GM06990 (cell line): ENCODE data around the gene LRRC17.
"Not testable (repeated sequence)": the region's sequence is repeated elsewhere in the genome, so short reads cannot be mapped to it uniquely, and the experiment has no call there.

ENCODE experiments used
- DNase-seq: peaks from one replicate; pipeline ENCODE4 v3.0.0-alpha.2; 2011; ENCODE audit not compliant: insufficient read length; ENCODE audit errors: extremely low read depth
- H3K27me3 ChIP-seq: replicated peaks from 2 replicates; pipeline ENCODE4 v1.6.0; 2011; ENCODE audit warnings: low read length; ENCODE audit not compliant: control insufficient read depth, insufficient read depth
- H3K36me3 ChIP-seq: 2 replicates; pipeline ENCODE4 v1.5.1; 2011; ENCODE audit warnings: low read length; ENCODE audit not compliant: control insufficient read depth, insufficient read depth
- H3K4me3 ChIP-seq: replicated peaks from 2 replicates; pipeline ENCODE4 v1.5.1; 2011; ENCODE audit warnings: low read depth, mild to moderate bottlenecking, control low read depth, low read length
- CTCF ChIP-seq: IDR thresholded peaks from 2 replicates; pipeline ENCODE4 v1.5.1; 2011; ENCODE audit warnings: low read length, control low read depth, mild to moderate bottlenecking, inconsistent platforms; ENCODE audit not compliant: insufficient read depth, poor library complexity, severe bottlenecking

LRRC17 gene

GRCh38 chr7:102953406-102953805, 40.6 kb downstream of the LRRC17 start:
- no peak for TF ChIP-seq CTCF
- Histone ChIP-seq H3K36me3 (no peaks in the 10 kb centered on the region), H3K27me3 (no peaks in the 10 kb centered on the region), H3K4me3 (no peak overlapping the region)
- no peak for DNase-seq

- not testable (repeated sequence) for H3K36me3 ChIP-seq, H3K27me3 ChIP-seq, H3K4me3 ChIP-seq, DNase-seq
Measured at GRCh38 chr7:102954359-102954758, 41.6 kb downstream of the LRRC17 start.

- DNase-seq, H3K36me3 ChIP-seq, H3K27me3 ChIP-seq, H3K4me3 ChIP-seq: not testable (repeated sequence)
Measured at GRCh38 chr7:102958004-102958403, 45.2 kb downstream of the LRRC17 start.

- not testable (repeated sequence) for H3K4me3 ChIP-seq, H3K27me3 ChIP-seq, H3K36me3 ChIP-seq, DNase-seq
Measured at GRCh38 chr7:102961993-102962392, 49.2 kb downstream of the LRRC17 start.

- H3K36me3 ChIP-seq: no peaks in the 10 kb centered on the region
- no peak overlapping the region for H3K4me3 ChIP-seq
- no peak for DNase-seq
- no peak for TF ChIP-seq CTCF
- no peaks in the 10 kb centered on the region for H3K27me3 ChIP-seq
Measured at GRCh38 chr7:102966465-102966864, 53.7 kb downstream of the LRRC17 start.

- no peak for TF ChIP-seq CTCF
- DNase-seq: no peak
- Histone ChIP-seq H3K36me3 (no peaks in the 10 kb centered on the region), H3K27me3 (no peaks in the 10 kb centered on the region), H3K4me3 (no peak overlapping the region)
Measured at GRCh38 chr7:102967798-102968197, 55.0 kb downstream of the LRRC17 start.

- H3K27me3 ChIP-seq: no peaks in the 10 kb centered on the region
- no peak for TF ChIP-seq CTCF
- no peaks in the 10 kb centered on the region for H3K36me3 ChIP-seq
- H3K4me3 ChIP-seq: no peak overlapping the region
- no peak for DNase-seq
Measured at GRCh38 chr7:102973096-102973802, 60.4 kb downstream of the LRRC17 start.
